ENCODE measurements around the gene PDK2.

Gene PDK2

DNA sequence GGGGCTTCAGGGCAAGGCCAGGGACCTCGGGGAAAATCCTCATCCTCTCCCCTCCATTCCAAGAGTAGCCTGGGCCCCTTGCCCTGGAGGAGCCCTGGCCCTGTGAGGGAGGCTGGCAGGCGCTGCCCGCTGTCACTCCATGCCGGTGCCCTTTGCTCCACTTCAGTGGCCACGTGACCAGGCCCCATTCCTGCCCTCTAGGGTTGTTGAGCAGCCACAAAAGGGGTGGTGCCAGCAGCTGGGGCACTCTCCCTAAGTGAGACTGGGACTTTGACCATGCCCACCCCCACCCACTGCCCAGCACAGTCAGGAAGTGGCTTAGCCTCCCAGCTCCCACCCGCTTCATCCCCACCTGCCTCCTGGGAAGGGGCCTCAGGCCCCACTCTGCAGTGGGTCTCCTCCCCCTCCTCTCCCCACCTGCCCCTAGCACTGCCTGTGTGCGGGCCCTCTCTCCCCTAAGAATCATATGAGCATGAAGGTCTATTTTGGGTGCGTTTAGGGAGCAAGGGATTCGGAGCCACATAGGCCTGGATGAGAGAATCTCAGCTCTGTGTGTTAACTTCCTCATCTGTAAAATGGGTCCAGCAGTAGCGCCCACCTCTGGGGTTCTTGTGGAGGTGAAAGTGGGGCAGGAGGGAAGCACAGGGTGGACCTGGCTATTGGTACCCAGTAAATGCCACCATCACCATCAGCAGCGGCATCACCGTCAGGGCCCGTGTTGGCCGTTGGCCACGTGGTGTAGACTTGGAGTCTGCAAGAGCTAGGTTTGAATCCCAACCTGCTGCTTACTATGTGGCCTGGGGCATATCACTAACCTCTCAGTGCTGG is 7.2 kb downstream of the PDK2 start:
- DNase-seq: no peak

- DNase-seq: no peak
These were observed 8.1 kb downstream of the PDK2 start for GRCh38 chr17:50103252-50103651.

GRCh38 chr17:50103941-50104340 is 8.8 kb downstream of the PDK2 start:
- DNase-seq: no peak

- DNase-seq: no peak
These were observed 10.7 kb downstream of the PDK2 start for GRCh38 chr17:50105811-50106210.

DNA sequence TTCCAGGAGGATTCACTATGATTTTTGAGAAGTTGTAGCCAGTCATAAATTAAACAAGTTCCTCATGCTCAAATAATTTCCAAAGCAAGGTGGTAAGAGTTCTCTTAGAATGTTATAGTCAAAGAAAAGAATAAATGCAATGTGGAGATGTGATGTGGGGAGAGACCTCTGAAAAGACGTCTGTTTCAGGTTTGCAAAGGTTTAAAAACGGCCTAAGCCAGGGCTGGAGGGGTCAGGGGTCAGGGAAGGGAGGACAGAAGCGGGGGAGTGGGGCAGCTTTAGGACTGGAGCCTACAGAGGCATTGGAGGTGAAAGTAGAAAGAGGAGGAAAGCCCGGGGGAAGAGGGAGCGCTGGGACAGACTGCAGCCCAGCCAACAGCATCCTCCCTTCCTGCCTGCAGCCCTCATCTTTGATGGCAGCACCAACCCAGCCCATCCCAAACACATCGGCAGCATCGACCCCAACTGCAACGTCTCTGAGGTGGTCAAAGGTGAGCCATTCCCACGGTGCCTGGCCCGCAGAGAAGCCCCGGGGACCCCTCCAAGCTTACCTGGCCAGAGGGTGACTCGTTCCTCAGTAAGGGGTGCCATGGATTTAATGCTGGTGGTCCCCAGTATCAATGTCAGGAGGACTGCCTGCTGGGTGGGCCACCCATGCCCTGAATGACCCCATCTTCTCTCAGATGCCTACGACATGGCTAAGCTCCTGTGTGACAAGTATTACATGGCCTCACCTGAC is 11.4 kb downstream of the PDK2 start:
- no peak for DNase-seq

DNA sequence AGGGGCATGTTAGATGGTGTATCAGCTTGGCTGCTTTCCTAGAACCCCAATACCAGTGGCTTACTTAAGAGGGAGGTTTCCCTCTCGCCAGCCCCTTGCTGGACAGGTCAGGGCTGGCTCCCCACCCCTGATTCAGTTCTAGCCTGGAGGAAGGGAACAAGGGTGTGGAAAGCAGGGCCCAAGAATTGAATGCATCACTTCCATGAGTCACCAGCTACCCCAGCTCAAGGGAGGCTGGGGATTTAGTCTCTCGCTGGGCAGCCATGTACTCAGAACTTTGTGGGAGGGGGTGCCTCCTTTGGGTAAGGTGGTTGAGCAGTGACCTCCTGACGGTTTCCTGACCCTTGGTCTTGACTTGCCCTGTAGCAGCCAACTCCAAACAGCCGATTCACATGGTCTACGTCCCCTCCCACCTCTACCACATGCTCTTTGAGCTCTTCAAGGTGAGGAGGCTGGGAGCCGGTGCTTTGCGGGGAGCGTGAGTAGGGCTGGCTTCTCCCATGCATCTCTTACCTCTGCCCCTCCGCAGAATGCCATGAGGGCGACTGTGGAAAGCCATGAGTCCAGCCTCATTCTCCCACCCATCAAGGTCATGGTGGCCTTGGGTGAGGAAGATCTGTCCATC is 12.8 kb downstream of the PDK2 start:
- peak; percentile 33 for DNase-seq

DNA sequence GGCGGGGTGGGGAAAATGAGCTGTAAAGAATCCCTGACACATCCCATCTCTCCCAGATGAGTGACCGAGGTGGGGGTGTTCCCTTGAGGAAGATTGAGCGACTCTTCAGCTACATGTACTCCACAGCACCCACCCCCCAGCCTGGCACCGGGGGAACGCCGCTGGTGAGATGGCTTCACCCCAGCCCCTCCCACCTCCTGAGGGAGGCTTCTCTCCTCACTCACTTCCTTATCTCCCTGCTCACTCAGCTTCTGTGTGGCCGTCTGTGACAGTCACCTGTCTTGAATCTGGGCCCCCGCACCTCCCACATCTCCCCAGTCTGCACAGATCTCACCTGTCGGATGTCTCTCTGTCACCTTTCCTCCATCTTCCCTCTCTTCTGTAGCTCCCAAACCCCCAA is 13.4 kb downstream of the PDK2 start:
- DNase-seq: no peak

DNA sequence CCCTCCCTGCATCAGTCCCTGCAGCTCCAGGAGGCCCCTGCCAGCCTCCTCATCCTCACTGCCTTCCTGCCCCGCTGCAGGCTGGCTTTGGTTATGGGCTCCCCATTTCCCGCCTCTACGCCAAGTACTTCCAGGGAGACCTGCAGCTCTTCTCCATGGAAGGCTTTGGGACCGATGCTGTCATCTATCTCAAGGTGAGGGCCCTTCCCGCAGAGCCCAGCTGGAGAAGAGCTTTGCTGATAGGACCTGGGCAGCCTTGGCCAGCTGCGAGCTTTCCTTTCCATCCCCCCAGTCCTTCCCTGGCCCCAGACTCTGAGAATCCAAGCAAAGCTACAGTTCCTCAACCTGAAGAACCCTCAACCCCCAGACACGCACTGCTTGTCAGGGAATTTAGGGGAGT is 14.1 kb downstream of the PDK2 start:
- no peak for DNase-seq

DNA sequence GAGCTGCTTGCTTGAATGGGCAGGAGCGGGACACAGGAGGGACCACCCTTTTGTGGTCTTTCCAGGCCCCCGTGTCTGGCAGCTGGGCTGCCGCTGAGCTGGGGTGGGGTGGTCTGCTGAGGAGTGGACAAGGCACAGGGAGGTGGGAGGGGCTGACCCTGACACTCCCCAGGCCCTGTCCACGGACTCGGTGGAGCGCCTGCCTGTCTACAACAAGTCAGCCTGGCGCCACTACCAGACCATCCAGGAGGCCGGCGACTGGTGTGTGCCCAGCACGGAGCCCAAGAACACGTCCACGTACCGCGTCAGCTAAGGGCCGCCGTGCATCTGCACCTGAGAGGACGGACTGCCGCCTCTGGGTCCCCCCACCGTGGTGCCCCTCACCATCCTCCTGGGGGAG is 14.6 kb downstream of the PDK2 start:
- DNase-seq: no peak

- DNase-seq: no peak
These were observed 15.6 kb downstream of the PDK2 start for GRCh38 chr17:50110591-50111349.

GRCh38 chr17:50111673-50112655 is 16.8 kb downstream of the PDK2 start:
- peak; percentile 35 for DNase-seq

GRCh38 chr17:50112694-50113093 is 17.5 kb downstream of the PDK2 start:
- DNase-seq: no peak

DNA sequence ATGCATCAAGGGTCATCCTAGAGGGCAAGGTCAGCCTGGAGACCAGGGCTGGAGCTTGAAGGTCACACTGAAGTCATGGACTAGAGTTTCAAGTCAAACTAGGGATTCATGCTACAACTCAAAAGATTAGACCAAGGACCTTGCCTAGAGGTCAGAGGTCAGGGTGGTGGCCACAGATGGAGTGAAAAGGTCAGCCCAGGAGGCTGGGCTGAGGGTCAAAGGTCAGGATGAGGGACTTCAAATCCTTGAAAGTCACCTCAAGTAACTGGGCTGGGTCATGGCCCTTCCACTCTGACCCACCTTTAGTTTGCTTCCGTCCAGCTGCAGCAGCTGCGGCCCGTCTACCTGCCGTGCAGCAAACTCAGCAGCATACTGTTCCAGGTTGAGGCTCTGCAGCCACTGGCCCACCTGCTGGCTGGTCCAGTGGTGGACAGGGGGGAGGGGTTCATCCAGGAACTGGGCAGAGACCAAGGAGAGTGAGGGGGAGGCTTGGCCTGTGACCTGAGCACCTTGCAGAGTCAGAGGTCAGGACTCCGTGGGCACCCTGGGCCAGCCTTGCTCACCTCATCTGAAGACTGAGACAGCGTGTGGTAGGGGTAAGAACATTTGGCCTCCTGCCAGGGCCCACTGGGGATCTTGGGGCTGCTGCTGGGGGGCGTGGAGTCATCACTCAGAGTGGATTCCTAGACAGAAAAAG is 18.6 kb downstream of the PDK2 start:
- no peak for DNase-seq

GRCh38 chr17:50114401-50114800 is 19.2 kb downstream of the PDK2 start:
- no peak for DNase-seq

DNA sequence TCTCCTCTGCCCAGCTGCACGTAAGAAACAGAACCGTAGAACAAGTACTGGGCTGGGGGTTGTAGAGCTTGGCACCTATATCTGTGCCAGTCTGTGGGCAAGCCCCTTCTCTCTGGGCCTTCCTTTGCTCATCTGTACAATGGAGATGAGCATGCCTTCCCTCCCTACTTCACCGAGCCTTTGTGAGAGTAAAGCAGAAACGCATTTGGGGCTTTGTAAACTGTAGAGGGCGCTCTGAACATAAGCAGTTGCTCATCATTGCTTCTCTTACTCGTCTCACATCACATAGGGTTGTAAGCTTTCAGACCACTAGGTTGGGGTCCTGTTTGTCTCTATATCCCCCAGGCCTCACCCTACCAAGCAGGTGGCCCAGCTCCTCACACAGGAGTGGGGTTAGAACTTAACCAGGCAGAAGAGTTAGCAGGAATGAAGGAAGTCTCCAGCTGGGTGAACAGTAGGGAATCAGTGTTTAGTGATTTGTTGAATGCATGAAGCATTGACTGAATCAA is 19.8 kb downstream of the PDK2 start:
- peak; percentile 70 for DNase-seq

GRCh38 chr17:50115756-50116155 is 20.6 kb downstream of the PDK2 start:
- no peak for DNase-seq

GRCh38 chr17:50117202-50118051 is 22.3 kb downstream of the PDK2 start:
- DNase-seq: no peak

DNA sequence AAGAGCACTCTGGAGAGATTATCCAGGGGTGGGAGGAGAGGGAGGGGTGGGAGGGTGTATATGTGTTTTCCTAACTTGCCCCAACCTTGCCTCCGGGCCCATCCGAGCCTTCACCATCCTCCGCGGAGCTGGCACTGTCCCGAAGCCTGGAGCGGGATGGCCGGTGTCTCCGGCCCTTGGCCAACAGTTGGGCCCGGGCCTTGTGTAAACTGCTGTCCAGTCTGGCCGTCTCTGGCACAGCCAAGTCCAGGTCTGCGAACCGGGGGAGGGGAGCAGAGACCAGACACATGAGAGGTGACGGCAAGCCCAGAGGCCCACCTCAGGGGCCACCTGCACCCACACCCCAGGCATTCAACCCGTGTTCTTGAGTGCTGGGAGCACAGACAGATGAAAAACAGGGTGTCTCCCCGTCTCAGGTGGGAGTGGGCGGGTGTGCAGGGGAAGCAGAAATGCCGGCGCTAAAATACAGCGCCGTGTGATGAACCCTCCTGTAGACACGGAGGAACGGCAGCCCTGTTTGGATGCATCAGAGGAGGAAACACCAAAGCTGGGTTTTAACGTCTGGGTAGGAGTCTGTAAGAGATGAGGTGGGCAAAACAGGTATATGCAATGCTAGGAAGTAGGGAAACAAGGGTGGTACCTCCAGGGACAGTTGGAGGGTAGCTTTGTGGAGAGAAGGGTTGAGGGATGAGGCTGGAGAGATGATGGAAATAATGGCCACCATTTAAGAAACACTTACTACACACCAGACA is 23.1 kb downstream of the PDK2 start:
- no peak for DNase-seq

GRCh38 chr17:50118828-50119218 is 23.7 kb downstream of the PDK2 start:
- DNase-seq: no peak

All from fibroblast of skin of scalp (primary cell).